GM19455 (cell line): Measurements from ENCODE around the gene DPEP3.
"Not testable (repeated sequence)": the region's sequence is repeated elsewhere in the genome, so short reads cannot be mapped to it uniquely, and the experiment has no call there.

Source experiments
- ATAC-seq: cut with Tn5 transposase; IDR thresholded peaks from one replicate; pipeline ENCODE4 v1.9.1; 2021; ENCODE audit not compliant: unreplicated experiment

Gene DPEP3

GRCh38 chr16:67979955-67980678 lies at the start of gene DPEP3:
TSS of gene DPEP3 (minus strand) at chr16:67980499. CDS start at chr16:67980380, 119 bp downstream.
- no peak for ATAC-seq

DNA sequence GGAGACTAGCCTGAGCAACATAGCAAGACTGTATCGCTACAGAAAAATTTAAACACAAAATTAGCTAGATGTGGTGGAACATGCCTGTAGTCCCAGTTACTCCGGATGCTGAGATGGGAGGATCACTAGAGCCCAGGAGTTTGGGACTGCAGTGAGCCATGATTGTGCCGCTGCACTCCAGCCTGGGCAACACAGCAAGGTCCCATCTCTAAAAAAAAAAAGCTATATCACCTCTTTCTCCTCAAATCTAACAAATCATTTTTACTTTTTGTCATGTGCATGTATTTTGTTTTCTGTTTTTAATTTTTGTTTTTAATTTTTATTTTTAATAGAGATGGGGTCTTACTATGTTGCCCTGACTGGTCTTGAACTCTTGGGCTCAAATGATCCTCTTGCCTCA lies 48.7 kb upstream of the DPEP3 start:
- ATAC-seq, result no peak

DNA sequence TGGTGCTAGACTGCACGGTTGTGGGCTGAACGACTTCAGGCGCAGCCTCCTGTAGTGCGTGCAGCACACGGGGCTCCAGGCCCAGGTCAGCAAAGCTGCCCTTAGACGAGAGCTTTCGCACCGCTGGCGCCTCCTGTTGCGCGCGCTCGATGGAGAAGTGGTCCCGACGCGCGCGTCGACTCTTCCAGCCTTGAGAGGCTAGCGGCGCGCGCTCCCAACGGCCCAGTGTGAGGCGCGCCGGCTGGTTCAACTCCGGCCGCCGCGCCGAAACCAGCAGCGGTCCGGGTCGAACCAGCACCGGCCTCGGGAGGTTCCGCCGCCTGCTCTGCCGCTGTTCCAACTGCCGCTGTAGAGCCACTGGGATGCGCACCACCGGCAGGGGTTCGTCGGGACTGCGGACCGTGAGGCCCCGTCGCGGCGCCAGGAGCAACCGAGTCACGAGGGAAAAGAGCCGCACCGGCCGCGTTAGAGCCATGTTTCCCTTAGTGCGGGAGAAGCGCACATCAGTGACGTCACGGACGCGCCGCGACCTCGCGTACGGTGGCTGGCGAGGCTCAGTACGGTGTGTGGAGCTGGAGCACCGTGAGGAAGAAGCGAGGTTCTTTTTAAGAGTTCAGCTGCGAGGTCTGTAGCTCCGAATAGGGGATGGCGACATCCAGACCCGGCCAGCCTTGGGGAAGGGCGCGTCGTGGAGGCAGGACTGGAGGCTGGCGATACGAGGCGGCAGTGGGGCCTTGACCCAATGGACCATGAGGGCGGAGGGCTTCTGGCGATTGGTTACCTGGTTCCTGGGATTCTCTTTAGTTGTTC lies 42.6 kb upstream of the DPEP3 start, which contains the start of the genes DDX28 and DUS2:
DDX28 (minus strand) TSS at position 505 of the 810 bp plus-strand sequence; CDS start at position 475, 30 bp downstream.
DUS2 (plus strand) TSS at position 557 of the 810 bp plus-strand sequence. CDS start 14,740 bp downstream, outside the sequence.
- peak; percentile 68 for ATAC-seq

DNA sequence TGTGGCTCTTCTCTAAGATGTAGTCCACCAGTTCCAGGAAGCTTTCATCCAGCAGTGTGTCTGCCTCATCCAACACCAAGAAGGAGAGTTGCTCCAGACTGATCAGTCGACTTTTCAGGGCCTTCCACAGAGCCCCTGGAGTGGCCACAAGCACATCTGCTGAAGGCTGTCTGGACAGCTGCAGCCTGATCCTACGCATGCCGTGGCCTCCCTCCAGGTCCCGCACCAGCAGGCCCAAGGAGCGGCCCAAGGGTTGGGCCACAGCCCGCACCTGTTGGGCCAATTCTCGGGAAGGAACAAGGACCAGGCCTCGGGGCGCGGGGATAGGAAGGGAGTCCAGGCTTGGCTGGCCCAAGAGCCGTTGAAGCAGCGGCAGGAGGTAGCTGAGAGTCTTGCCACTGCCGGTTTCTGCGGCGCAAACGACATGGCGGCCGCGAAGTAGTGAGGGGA lies 42.0 kb upstream of the DPEP3 start:
- ATAC-seq, result peak; percentile 10

DNA sequence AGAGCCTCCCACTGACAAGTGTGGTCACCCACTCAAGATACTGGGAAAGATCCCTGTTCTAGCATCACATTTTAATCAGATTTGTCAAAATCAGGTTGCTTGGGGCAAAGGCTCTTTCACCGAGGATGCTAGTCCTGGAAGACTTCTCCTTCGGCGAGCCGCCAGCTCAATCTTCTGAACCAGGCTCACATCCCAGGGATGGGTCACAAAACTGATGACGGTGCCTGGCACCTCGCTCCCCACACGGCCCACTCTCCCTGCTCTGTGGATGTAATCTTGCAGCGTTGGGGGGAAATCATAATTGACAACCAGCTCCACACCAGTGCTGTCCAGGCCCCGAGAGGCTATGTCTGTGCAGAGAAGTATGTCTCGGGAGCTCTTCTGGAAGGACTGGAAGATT lies 41.2 kb upstream of the DPEP3 start:
- ATAC-seq, result no peak

- no peak for ATAC-seq
Measured at GRCh38 chr16:68019167-68019680, 38.9 kb upstream of the DPEP3 start.

GRCh38 chr16:68015681-68016080 lies 35.4 kb upstream of the DPEP3 start, which contains the start of gene DPEP2NB:
TSS of gene DPEP2NB (minus strand) at chr16:68015911. CDS start at chr16:68015770, 141 bp downstream.
- no peak for ATAC-seq

- ATAC-seq, result no peak
Measured at GRCh38 chr16:68013440-68013839, 33.1 kb upstream of the DPEP3 start.

- ATAC-seq, result not testable (repeated sequence)
Measured at GRCh38 chr16:68009872-68010271, 29.6 kb upstream of the DPEP3 start.

DNA sequence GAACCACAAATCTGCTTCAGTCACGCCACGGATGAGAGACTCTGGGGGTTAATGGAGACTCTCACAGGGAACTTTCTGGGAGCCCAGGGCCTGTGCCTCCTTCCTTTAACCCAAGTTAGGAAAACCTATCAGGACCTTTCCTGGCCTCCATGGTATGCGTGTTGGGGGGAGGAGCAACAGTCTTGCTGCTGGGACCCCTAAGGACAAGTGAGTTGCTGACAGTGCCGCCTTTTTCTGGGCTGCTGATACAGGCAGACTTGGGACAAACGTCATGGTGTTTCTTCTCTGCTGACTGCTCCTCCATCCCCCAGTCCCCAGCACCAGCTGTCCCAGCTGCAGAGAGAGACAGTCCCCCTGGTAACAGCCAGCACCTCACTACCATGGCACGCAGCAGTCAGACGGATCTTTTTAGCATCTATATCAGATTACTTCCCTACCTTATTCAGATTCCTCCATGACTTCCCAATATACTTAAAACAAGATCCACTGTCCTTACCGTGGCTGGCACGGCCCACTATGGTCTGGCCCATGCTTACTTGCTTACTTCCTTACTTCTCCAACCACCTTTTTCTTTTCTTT lies 28.9 kb upstream of the DPEP3 start:
- no peak for ATAC-seq

- no peak for ATAC-seq
Measured at GRCh38 chr16:68005786-68006286, 25.5 kb upstream of the DPEP3 start.

DNA sequence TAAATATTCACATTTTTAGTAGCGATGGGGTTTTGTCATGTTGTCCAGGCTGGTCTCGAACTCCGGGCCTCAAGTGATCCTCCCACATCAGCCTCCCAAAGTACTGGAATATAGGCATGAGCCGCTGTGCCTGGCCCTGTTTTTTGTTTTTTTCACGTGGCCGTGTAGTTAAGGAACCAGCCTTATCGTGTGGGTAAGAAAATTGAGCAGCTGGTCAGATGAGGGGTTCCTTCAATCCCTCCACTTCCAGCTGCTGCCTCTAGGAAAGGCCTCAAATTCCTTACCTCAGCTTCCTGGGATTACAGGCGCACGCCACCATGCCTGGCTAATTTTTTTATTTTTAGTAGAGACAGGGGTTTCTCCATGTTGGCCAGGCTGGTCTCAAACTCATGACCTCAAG lies 24.9 kb upstream of the DPEP3 start:
- ATAC-seq, result no peak

DNA sequence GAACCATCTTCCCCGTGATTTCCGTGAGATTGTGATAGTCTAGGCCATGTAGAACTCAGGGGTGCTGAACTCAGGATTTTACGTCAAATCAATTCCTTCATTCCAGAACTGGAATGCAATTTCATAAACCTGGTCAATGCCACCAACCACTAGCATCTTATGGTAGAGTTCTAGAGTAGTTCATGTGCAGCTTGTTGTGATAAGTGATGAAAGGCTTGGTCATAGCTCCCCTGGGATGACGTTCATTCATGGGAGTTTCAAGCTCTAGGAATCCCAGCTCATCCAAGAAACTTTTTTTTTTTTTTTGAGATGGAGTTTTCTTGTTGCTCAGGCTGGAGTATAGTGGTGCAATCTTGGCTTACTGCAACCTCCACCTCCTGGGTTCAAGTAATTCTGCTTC lies 22.7 kb upstream of the DPEP3 start:
- no peak for ATAC-seq

DNA sequence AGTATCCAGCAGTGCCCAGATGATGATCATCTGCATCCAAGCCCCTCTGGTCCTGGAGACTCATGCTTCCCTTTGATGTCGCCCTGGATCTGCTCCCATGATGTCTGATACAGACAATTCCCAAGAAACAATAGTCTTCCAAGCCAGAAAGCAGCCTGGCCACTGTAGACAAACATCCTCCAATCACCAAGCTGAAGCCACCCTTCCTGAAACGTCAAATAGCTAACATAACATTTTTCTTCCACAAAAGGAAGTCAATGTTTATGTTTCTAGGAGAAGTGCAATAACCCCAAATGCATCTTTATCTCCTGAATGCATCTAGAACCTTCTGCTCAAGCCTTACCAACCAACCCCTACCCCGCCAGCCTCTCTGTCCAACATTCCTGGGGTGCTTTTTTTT lies 20.2 kb upstream of the DPEP3 start:
- ATAC-seq, result no peak

- no peak for ATAC-seq
Measured at GRCh38 chr16:67999985-68000384, 19.7 kb upstream of the DPEP3 start.

- not testable (repeated sequence) for ATAC-seq
Measured at GRCh38 chr16:67998779-67999688, 18.7 kb upstream of the DPEP3 start, which contains the start of gene DPEP2. TSS of gene DPEP2 (minus strand) at chr16:67999484. CDS start at chr16:67993212, 6,272 bp downstream.

DNA sequence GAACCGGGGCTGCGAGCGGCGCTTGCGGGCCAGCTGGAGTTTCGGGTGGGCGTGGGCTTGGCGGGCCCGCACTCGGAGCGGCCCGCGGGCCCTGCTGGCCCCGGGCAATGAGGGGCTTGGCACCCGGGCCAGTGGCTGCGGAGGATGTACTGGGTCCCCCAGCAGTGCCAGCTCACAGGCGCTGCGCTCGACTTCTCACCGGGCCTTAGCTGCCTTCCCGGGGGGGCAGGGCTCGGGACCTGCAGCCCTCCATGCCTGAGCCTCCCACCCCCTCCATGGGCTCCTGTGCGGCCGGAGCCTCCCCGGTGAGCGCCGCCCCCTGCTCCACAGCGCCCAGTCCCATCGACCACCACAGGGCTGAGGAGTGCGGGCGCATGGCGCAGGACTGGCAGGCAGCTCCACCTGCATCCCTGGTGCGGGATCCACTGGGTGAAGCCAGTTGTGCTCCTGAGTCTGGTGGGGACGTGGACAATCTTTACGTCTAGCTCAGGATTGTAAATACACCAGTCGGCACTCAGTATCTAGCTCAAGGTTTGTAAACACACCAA lies 18.0 kb upstream of the DPEP3 start:
- not testable (repeated sequence) for ATAC-seq

GRCh38 chr16:67996666-67997065 lies 16.4 kb upstream of the DPEP3 start:
- no peak for ATAC-seq

GRCh38 chr16:67995423-67995822 lies 15.1 kb upstream of the DPEP3 start:
- no peak for ATAC-seq

- not testable (repeated sequence) for ATAC-seq
Measured at GRCh38 chr16:67994040-67994408, 13.7 kb upstream of the DPEP3 start.
